Measurements from ENCODE around the gene SCGB1D1.

DNA sequence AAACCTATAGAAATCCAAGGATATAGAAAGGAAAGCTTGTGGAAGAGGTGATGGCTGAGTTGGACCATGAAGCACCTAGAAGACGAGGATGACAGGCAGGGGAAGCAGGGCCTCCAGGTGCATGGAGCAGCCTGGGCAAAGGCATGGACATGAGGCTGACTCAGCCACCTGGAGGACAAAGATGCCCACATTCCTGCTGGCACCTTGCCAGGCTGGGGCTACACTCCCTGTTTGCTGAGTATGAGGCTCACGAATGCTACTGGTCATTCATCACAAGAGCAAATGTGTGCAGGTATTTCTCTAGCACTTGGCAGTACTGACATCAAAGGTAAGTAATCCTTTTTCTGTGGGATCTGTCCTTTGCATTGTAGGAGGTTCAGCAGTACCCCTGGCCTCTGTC is 11.4 kb downstream of the SCGB1D1 start:
- TF ChIP-seq GATA2 (IDR thresholded peaks at IDR 0.05; ENCODE audit: low read depth, low read length) (no peak), GATA3 (IDR thresholded peaks at IDR 0.05; ENCODE audit: low read depth, low read length) (no peak)

Data from SH-SY5Y (cell line).